ENCODE measurements around the gene HAVCR2.

- TF ChIP-seq CTCF (IDR thresholded peaks at IDR 0.05; ENCODE audit: low read length) (no peak), EZH2 (IDR thresholded peaks at IDR 0.05; ENCODE audit: borderline replicate concordance, low read length) (no peak)
These were observed 900 bp upstream of the HAVCR2 start for GRCh38 chr5:157109744-157110143.
